ENCODE data around the gene CDC42BPB.
"Not testable (repeated sequence)": the region's sequence is repeated elsewhere in the genome, so short reads cannot be mapped to it uniquely, and the experiment has no call there.

CDC42BPB gene

GRCh38 chr14:102909462-102909861 lies 147.9 kb downstream of the CDC42BPB start:
- DNase-seq, result no peak

GRCh38 chr14:102908766-102909455 lies 148.4 kb downstream of the CDC42BPB start:
- no peak for DNase-seq

- no peak for DNase-seq
Observed at GRCh38 chr14:102907980-102908730, 149.2 kb downstream of the CDC42BPB start.

- DNase-seq, result no peak
Observed at GRCh38 chr14:102907303-102907844, 150.0 kb downstream of the CDC42BPB start.

- DNase-seq, result no peak
Observed at GRCh38 chr14:102906616-102907302, 150.6 kb downstream of the CDC42BPB start.

- no peak for DNase-seq
Observed at GRCh38 chr14:102905116-102906108, 151.9 kb downstream of the CDC42BPB start.

GRCh38 chr14:102903889-102904512 lies 153.3 kb downstream of the CDC42BPB start:
- no peak for DNase-seq

- DNase-seq, result no peak
Observed at GRCh38 chr14:102903248-102903888, 154.0 kb downstream of the CDC42BPB start.

GRCh38 chr14:102902523-102903247 lies 154.7 kb downstream of the CDC42BPB start:
- no peak for DNase-seq

GRCh38 chr14:102902086-102902485 lies 155.3 kb downstream of the CDC42BPB start:
- no peak for DNase-seq

GRCh38 chr14:102901633-102902032 lies 155.7 kb downstream of the CDC42BPB start:
- DNase-seq, result no peak

- no peak for DNase-seq
Observed at GRCh38 chr14:102900631-102901571, 156.4 kb downstream of the CDC42BPB start.

- no peak for DNase-seq
Observed at GRCh38 chr14:102899516-102899900, 157.8 kb downstream of the CDC42BPB start.

GRCh38 chr14:102898776-102899515 lies 158.4 kb downstream of the CDC42BPB start:
- DNase-seq, result no peak

- DNase-seq, result no peak
Observed at GRCh38 chr14:102898298-102898697, 159.1 kb downstream of the CDC42BPB start.

GRCh38 chr14:102897299-102898027 lies 159.9 kb downstream of the CDC42BPB start:
- no peak for DNase-seq

- not testable (repeated sequence) for DNase-seq
Observed at GRCh38 chr14:102896735-102897134, 160.6 kb downstream of the CDC42BPB start.

- no peak for DNase-seq
Observed at GRCh38 chr14:102893452-102893851, 163.9 kb downstream of the CDC42BPB start.

Data from activated T-cell treated with anti-CD3 and anti-CD28 coated beads, Interleukin-2, amount 50 U/mL, for 1 hour (primary cell).